Esophagus mucosa (tissue), 1 donor: ENCODE results near the gene ARHGEF1. TPM values are rescaled to one million over a fixed set of nuclear protein-coding genes. Genes with fewer than 3 reads are reported as not detected.
"Not testable (repeated sequence)": the region's sequence is repeated elsewhere in the genome, so short reads cannot be mapped to it uniquely, and the experiment has no call there.

Source experiments
- ATAC-seq: fragments of 200-7000 bp; cut with Tn5 transposase; one replicate; pipeline ENCODE4 v1.9.1; 2020
- total RNA-seq: library from RNA; stranded (reverse); gene quantifications from one replicate; pipeline ENCODE4 v1.2.4, GENCODE V29; 2023
- donor health status: DM: yes; HTN: yes; CAD: no.

Gene ARHGEF1
- total RNA-seq, 1 donor from 2014 or later: 53.9 TPM

GRCh38 chr19:41932720-41933332, 49.8 kb downstream of the ARHGEF1 start:
- no peak for ATAC-seq

- no peak for ATAC-seq
Measured at GRCh38 chr19:41933693-41934426, 50.9 kb downstream of the ARHGEF1 start.

GRCh38 chr19:41934849-41935374, 51.9 kb downstream of the ARHGEF1 start:
- peak; percentile 30 for ATAC-seq

GRCh38 chr19:41935760-41936415, 52.9 kb downstream of the ARHGEF1 start:
- no peak for ATAC-seq

GRCh38 chr19:41936416-41936850, 53.4 kb downstream of the ARHGEF1 start:
- peak; percentile 55 for ATAC-seq

GRCh38 chr19:41936961-41937360, 54.0 kb downstream of the ARHGEF1 start:
- ATAC-seq: no peak

GRCh38 chr19:41937525-41938468, 54.8 kb downstream of the ARHGEF1 start:
- no peak for ATAC-seq

- ATAC-seq: not testable (repeated sequence)
Measured at GRCh38 chr19:41939209-41939608, 56.2 kb downstream of the ARHGEF1 start.

GRCh38 chr19:41939861-41940730, 57.1 kb downstream of the ARHGEF1 start:
- ATAC-seq: no peak

- ATAC-seq: no peak
Measured at GRCh38 chr19:41940731-41941409, 57.9 kb downstream of the ARHGEF1 start.

- no peak for ATAC-seq
Measured at GRCh38 chr19:41941410-41942202, 58.6 kb downstream of the ARHGEF1 start.

GRCh38 chr19:41944336-41944735, 61.4 kb downstream of the ARHGEF1 start:
- no peak for ATAC-seq

- peak; percentile 67 for ATAC-seq
Measured at GRCh38 chr19:41945135-41945766, 62.3 kb downstream of the ARHGEF1 start.

- ATAC-seq: no peak
Measured at GRCh38 chr19:41947091-41947490, 64.1 kb downstream of the ARHGEF1 start.

GRCh38 chr19:41951686-41952172, 68.7 kb downstream of the ARHGEF1 start:
- peak; percentile 69 for ATAC-seq

- no peak for ATAC-seq
Measured at GRCh38 chr19:41955521-41955920, 72.5 kb downstream of the ARHGEF1 start.

- no peak for ATAC-seq
Measured at GRCh38 chr19:41956621-41957020, 73.6 kb downstream of the ARHGEF1 start.
